Measurements from ENCODE around the gene SPTY2D1.
"Not testable (repeated sequence)": the region's sequence is repeated elsewhere in the genome, so short reads cannot be mapped to it uniquely, and the experiment has no call there.

The SPTY2D1 gene

DNA sequence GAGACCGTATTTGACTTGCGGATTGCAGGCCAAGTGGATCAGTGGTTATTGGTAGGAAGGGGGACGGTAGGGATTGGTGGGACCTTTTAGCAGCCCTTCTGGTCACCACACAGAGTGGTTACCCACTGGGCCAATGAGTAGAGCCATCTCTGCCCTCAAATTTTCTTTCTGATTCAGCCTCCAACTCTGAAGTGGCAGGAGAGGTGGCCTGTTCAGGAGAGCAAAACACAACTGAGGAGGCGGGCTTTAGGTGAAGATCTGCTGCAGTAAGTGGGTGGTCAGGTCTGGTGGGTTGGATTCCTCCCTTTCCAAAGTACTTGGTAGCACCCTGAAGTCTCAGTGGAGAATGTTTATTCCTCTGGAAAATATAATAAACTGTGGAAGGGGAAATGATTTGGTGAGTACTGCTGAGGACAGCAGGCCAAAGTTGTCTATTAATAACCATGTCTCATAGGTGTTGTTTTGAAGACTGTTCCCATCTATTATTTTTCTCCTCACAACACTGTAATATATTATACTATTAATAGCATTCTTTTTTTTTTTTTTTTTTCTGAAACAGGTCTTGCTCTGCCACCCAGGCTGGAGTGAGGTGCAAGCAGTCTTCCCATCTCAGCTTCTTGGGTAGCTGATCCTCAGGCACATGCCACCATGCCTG is 33.1 kb downstream of the SPTY2D1 start:
- Histone ChIP-seq H3K4me3 (no peak overlapping the region), H3K4me1 (no peaks in the 10 kb centered on the region), H3K36me3 (replicated peaks) (peaks cover 2% of the 10 kb centered on the region; the same call in 1 of the 2 replicates), H3K9me3 (no peaks in the 10 kb centered on the region), H3K27me3 (ENCODE audit: low read depth) (no peaks in the 10 kb centered on the region)
- in situ Hi-C loops (cut with MboI; ENCODE audit: low sequenced_read_pairs): no loop called here
- DNase-seq (ENCODE audit: low spot score in 2 of 2): no peak

DNA sequence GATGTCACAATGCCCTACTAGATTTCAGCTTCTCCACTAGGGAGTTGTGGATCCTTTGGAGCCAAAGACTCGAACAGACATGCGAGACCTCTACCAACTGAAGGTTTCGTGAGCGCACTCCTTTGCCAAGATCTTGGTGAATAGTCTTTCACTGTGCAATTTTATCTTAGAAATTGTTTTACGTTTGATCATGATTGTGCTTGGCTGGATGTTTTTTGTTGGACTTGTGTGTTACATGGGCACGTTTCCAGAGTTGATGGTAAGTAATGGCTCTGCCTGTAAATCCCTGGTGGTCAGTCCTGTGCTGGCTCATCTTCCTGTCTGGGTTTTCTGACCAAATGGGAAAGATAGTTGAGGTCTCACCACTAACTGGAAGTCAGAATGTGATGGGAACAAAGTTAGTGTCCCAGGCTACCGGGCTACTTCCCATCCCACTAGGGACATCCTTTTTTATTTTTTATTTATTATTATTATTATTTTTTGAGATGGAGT is 34.4 kb downstream of the SPTY2D1 start, which contains the start of gene MISFA:
TSS of gene MISFA (plus strand) at position 51 of the 492 bp plus-strand sequence. CDS start at position 191, 140 bp downstream.
- Histone ChIP-seq H3K4me1 (no peaks in the 10 kb centered on the region), H3K27me3 (ENCODE audit: low read depth) (no peaks in the 10 kb centered on the region), H3K9me3 (no peaks in the 10 kb centered on the region), H3K4me3 (no peak within 1 kb of the TSS), H3K36me3 (replicated peaks) (no peaks in the 10 kb centered on the region; the same call in 1 of the 2 replicates)
- no peak for DNase-seq (ENCODE audit: low spot score in 2 of 2)
- in situ Hi-C loops (cut with MboI; ENCODE audit: low sequenced_read_pairs): no loop called here

DNA sequence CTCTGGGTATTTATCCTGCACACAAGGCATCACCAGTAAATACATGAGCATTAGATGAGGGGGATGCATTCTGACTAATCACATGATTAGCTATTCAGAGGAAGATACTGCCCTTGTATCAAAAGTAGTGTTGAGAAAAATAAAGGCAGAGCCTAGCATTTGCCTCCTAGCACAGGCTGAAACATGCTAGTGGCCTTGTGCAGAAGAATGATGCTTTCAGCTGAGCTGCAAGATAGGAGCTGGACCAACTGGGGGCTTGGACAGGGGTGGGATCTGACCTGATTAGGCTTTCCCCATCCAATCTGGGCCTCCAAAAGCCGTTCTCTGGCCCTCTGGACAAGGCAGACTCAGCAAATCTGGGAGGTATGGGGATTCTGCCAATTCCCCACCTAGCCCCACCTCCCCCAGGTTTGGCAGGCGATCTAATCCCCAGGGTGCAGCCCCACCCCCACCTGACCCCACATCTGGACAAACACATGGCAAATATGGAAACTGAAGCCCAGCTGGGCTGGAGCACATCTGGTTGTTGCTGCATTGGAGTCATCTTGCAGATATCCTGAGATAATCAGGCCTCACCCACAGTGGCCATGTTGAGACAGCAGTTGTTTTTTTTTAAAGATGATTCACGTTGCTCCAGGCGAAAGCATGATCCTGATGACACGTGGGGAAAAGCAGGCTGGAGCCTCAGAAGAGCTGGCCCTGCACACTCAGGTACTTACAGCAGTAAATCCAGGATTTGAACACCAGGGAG is 39.0 kb downstream of the SPTY2D1 start:
- no peaks in the 10 kb centered on the region for H3K27me3 ChIP-seq (ENCODE audit: low read depth)
- no peak for DNase-seq (ENCODE audit: low spot score in 2 of 2)
- in situ Hi-C loops (cut with MboI; ENCODE audit: low sequenced_read_pairs): no loop called here
- H3K9me3 ChIP-seq: no peaks in the 10 kb centered on the region
- H3K4me1 ChIP-seq: peaks cover 5% of the 10 kb centered on the region
- no peaks in the 10 kb centered on the region; the same call in 1 of the 2 replicates for H3K36me3 ChIP-seq (replicated peaks)
- H3K4me3 ChIP-seq: no peak overlapping the region

DNA sequence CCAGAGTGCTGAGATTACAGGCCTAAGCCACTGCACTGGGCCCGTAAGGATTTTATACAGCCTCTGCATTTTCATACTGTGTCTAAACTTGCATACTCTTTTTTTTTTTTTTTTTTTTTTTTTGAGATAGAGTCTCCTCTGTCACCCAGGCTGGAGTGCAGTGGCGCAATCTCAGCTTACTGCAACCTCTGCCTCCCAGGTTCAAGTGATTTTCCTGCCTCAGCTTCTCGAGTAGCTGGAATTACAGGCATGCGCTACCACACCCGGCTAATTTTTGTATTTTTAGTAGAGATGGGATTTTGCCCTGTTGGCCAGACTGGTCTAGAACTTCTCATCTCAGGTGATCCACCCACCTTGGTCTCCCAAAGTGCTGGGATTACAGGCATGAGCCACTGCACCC is 40.1 kb downstream of the SPTY2D1 start:
- in situ Hi-C loops (cut with MboI; ENCODE audit: low sequenced_read_pairs); H3K27me3 ChIP-seq (ENCODE audit: low read depth); H3K9me3 ChIP-seq; DNase-seq (ENCODE audit: low spot score in 2 of 2); H3K4me3 ChIP-seq; H3K36me3 ChIP-seq (replicated peaks): not testable (repeated sequence)
- H3K4me1 ChIP-seq: peaks cover 12% of the 10 kb centered on the region

DNA sequence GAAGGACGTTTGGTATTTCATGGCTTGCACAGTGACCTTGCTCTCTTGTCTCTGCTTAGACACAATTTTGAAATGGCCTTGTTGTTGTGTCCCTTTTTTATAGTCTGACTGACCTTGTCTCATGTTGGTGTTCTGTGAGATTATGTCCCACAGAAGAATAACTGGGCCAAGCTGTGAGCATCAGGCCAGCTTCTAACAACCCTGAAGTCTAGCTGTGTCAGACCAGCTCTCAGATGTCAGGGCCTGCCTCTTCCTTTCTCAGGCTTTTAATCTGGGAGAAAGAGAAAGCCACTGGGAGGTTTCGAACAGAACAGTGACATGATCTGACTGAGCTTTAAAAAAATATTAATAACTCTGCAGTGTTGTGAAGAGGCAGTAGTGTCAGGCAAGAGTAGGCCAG is 43.6 kb downstream of the SPTY2D1 start:
- Histone ChIP-seq H3K9me3 (no peaks in the 10 kb centered on the region), H3K36me3 (replicated peaks) (no peaks in the 10 kb centered on the region), H3K4me1 (peaks cover 12% of the 10 kb centered on the region), H3K4me3 (no peak overlapping the region), H3K27me3 (ENCODE audit: low read depth) (no peaks in the 10 kb centered on the region)
- DNase-seq (ENCODE audit: low spot score in 2 of 2): no peak
- in situ Hi-C loops (cut with MboI; ENCODE audit: low sequenced_read_pairs): no loop called here

DNA sequence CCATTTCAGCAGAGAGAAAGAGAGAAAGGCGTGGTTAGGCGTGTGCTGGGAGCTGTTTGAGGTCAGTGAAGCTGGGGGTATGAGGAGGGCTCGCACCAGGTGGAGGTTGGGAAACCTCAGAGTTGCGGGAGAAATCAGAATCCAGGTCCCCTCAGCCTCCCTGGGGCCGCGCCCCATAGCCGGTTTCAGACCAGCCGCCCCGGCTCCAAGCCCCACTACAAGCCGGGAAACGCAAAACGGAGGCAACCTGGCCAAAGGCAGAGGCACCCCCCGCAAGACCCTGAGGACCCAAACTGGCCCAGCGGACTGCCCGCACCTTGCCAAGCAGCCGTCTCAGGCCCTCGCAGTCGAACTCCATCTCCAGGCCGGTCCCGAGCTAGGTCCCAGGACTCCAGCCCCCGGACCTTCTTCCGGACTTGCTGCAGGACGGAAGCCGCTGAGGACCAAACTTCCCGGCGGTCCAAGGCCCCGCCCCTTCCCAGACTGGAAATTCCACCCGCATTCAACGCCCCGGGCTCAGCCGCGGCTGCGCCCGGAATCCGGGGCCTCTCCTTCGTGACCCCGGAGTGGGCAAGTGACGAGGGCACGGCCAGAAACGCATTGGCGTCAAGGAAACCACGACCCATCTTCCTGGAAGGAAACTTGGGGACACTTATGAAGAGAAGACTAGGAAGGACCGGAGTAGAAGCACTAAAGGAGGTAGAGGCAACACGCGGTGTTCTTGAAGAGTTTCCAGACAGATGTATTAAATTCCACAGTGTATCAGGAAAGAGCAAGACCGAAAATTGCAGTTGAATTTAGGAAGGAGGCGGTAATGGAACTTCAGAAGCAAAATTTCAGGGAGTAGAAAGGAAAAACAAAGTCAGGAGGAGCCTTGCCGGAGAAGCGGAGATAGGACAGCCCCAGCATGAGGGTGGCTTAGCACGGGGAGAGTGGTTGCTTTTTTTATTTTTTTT is 45.6 kb downstream of the SPTY2D1 start, which contains the start of gene UEVLD:
TSS of gene UEVLD (minus strand) at position 438 of the 956 bp plus-strand sequence. CDS start at position 358, 80 bp downstream.
- Histone ChIP-seq H3K27me3 (ENCODE audit: low read depth) (no peaks in the 10 kb centered on the region), H3K36me3 (replicated peaks) (no peaks in the 10 kb centered on the region), H3K4me1 (peaks cover 12% of the 10 kb centered on the region), H3K4me3 (peak within 1 kb of the TSS; percentile 93), H3K9me3 (no peaks in the 10 kb centered on the region)
- peak; percentile 78 to 93 for DNase-seq (ENCODE audit: low spot score in 2 of 2)
- in situ Hi-C loops (cut with MboI; ENCODE audit: low sequenced_read_pairs): no loop called here

DNA sequence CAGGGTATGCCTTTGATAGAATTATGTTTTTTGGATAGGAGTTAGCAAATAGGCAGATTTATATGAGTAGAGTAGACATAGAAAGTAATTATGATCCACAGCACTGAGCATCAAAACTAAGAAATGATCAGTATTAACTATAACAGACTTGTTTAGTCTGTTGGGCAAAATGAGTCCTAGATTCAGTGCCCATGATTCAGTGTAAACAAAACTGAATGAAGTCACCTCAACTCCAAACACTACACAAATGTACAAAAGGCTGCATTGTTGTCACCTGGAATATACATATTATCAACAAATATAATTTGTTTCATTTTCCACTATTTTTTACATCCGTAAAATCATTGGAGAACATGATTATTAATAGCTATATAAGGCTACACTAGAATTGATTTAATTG is 52.3 kb downstream of the SPTY2D1 start:
- no peaks in the 10 kb centered on the region for H3K27me3 ChIP-seq (ENCODE audit: low read depth)
- H3K36me3 ChIP-seq (replicated peaks): no peaks in the 10 kb centered on the region
- in situ Hi-C loops (cut with MboI; ENCODE audit: low sequenced_read_pairs): no loop called here
- no peaks in the 10 kb centered on the region for H3K9me3 ChIP-seq
- H3K4me3 ChIP-seq: no peak overlapping the region
- H3K4me1 ChIP-seq: no peaks in the 10 kb centered on the region
- no peak for DNase-seq (ENCODE audit: low spot score in 2 of 2)

DNA sequence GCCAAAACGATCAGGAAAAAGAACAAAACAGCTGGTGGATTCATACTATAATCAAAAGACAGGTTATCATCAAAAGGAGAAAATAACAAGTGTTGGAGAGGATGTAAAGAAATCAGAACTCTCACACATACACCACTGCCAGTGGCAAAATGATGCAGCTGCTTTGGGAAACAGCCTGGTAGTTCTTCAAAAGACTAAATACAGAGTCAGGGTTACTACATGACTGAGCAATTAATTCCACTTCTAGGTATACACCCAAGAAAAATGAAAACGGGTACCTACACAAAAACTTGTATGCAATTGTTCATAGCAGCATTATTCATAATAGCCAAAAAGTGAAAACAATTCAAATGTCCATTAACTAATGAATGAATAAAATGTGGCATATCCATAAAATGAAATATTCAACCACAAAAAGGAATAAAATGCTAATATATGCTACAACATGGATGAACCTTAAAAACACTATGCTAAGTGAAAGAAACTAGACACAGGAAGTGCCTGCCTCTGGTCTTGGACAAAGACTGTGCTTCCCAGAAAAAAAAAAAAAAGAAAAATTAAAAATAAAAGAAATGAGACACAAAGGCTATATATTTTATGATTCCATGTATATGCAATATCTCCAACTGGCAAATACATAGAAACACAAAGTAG is 53.9 kb downstream of the SPTY2D1 start:
- no peak overlapping the region for H3K4me3 ChIP-seq
- DNase-seq (ENCODE audit: low spot score in 2 of 2): no peak
- H3K36me3 ChIP-seq (replicated peaks): 0 out of 2 replicates have a peak, but pooled peaks cover 6% of the 10 kb centered on the region
- in situ Hi-C loops (cut with MboI; ENCODE audit: low sequenced_read_pairs): no loop called here
- H3K9me3 ChIP-seq: no peaks in the 10 kb centered on the region
- H3K27me3 ChIP-seq (ENCODE audit: low read depth): no peaks in the 10 kb centered on the region
- H3K4me1 ChIP-seq: no peaks in the 10 kb centered on the region

DNA sequence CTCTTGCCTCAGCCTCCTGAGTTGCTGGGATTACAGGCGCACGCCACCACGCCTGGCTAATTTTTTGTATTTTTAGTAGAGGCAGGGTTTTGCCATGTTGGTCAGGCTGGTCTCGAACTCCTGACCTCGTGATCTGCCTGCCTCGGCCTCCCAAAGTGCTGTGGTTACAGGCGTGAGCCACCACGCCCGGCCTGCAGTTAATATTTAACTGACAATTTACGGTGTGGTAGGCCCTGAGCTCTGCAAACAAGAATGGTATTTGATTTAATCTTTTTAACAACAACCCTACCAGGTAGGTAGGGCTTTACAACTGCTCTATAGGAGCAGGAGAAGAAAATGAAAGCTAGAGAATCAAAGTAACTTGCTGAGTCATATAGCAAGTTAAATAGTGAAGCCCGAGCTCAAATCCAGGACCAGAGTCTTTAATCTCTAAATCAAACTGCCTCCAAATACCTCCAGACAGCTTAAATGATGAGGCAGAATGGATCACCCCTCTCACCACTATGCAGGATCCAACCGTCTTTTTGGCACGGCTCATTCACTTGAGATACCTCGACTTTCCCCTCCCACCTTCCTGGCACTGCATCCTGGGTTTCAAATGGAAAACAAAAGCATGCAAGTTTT is 55.1 kb downstream of the SPTY2D1 start:
- no peak overlapping the region for H3K4me3 ChIP-seq
- no peaks in the 10 kb centered on the region for H3K27me3 ChIP-seq (ENCODE audit: low read depth)
- no peak for DNase-seq (ENCODE audit: low spot score in 2 of 2)
- H3K36me3 ChIP-seq (replicated peaks): peaks cover 6% of the 10 kb centered on the region; the same call in 1 of the 2 replicates
- in situ Hi-C loops (cut with MboI; ENCODE audit: low sequenced_read_pairs): no loop called here
- peaks cover 1% of the 10 kb centered on the region for H3K4me1 ChIP-seq
- H3K9me3 ChIP-seq: no peaks in the 10 kb centered on the region

DNA sequence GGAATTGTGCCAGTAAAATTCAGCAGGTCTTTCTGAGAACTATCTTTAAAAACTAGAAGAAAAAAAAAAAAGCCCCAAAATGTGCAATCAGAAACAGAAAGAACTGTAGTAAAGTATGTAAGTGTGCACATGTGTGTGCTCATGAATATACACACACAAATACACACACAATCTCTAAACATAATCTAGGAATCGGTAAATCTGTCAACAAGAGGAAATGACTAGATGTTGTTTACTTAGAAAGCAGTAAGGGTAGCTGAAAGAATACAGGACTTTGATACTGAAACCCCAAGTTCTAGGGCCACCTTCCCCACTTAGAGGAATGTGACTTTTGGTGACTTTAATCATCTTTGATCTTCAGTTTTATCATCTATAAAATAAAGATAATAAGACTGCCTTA is 58.8 kb downstream of the SPTY2D1 start:
- no peak for DNase-seq (ENCODE audit: low spot score in 2 of 2)
- no peaks in the 10 kb centered on the region for H3K27me3 ChIP-seq (ENCODE audit: low read depth)
- in situ Hi-C loops (cut with MboI; ENCODE audit: low sequenced_read_pairs): no loop called here
- no peaks in the 10 kb centered on the region for H3K9me3 ChIP-seq
- H3K4me3 ChIP-seq: no peak overlapping the region
- H3K36me3 ChIP-seq (replicated peaks): peaks cover 6% of the 10 kb centered on the region; the same call in 1 of the 2 replicates
- H3K4me1 ChIP-seq: peaks cover 8% of the 10 kb centered on the region

DNA sequence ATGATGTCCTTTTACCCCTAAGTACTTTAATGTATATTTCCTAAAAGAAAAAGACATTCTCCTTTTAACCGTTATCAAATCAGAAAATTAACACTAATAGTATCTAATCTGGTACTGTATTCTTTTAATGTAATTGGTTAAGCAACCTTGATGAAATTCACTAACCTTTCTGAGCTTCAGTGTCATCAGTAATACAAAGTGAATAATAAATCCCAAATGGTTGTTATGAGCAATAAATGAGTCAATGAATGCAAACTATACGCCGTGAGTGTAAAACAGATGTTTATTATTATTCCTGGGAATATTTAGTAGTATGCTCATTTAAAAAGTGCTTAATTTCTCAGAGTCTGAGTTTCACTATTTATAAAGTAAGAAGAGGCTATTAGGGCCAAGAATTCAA is 67.1 kb downstream of the SPTY2D1 start:
- no peak for DNase-seq (ENCODE audit: low spot score in 2 of 2)
- Histone ChIP-seq H3K27me3 (ENCODE audit: low read depth) (no peaks in the 10 kb centered on the region), H3K4me3 (no peak overlapping the region), H3K36me3 (replicated peaks) (peaks cover 2% of the 10 kb centered on the region), H3K4me1 (no peaks in the 10 kb centered on the region), H3K9me3 (no peaks in the 10 kb centered on the region)
- in situ Hi-C loops (cut with MboI; ENCODE audit: low sequenced_read_pairs): no loop called here

DNA sequence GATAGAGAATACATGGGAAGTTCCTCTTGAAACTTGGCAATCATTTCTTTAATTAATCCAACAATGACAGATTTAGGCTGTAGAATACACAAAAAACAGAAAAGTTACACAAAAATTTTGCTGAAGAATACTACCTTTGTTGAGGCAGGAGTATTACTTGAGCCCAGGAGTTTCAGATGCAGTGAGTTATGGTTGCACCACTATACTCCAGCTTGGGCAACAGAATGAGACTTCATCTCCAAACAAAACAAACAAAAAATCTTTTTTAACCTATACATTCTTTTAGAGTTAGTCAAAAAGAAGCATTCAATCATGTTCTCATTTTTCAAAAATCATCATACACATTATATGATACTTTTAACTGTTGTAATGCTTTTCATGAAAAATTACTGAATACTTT is 67.7 kb downstream of the SPTY2D1 start:
- in situ Hi-C loops (cut with MboI; ENCODE audit: low sequenced_read_pairs): no loop called here
- peaks cover 2% of the 10 kb centered on the region for H3K36me3 ChIP-seq (replicated peaks)
- H3K4me1 ChIP-seq: no peaks in the 10 kb centered on the region
- no peaks in the 10 kb centered on the region for H3K9me3 ChIP-seq
- no peaks in the 10 kb centered on the region for H3K27me3 ChIP-seq (ENCODE audit: low read depth)
- no peak for DNase-seq (ENCODE audit: low spot score in 2 of 2)
- no peak overlapping the region for H3K4me3 ChIP-seq

DNA sequence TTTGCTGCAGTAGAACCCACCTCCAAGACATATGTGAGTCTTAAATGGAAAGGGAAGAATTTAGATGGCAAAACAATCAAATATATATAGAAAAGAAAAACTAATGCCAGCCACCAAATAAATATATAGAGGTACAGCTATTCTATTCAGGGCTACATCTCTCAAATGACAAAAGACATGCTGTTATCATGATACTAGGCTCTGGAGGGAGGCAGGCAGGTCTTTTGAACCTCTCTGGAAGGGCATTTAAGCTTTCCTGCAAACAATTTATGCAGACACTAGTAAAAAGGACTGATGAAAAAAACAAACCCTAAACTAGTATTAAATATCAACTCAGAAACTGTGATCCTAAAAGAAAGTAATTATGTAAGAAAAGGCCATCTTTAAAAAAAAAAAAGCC is 70.0 kb downstream of the SPTY2D1 start:
- Histone ChIP-seq H3K36me3 (replicated peaks) (peaks cover 2% of the 10 kb centered on the region), H3K4me3 (no peak overlapping the region), H3K4me1 (no peaks in the 10 kb centered on the region), H3K27me3 (ENCODE audit: low read depth) (no peaks in the 10 kb centered on the region), H3K9me3 (no peaks in the 10 kb centered on the region)
- in situ Hi-C loops (cut with MboI; ENCODE audit: low sequenced_read_pairs): no loop called here
- DNase-seq (ENCODE audit: low spot score in 2 of 2): no peak
